T-helper 17 cell (primary cell): ENCODE data around the gene ADCY4. TPM values are rescaled to one million over a fixed set of nuclear protein-coding genes. Genes with fewer than 3 reads are reported as not detected.

ENCODE experiments used
- ATAC-seq: fragments of 150-1000 bp; cut with Tn5 transposase; 2 replicates; pipeline ENCODE4 v1.10.0; 2021; ENCODE audit warnings: mild to moderate bottlenecking, moderate library complexity
- DNase-seq, 3 donors: peaks; one replicate each; pipeline versions ENCODE4 v3.0.0 to v3.0.0-alpha.2; 2020 to 2021
- H3K9me3 ChIP-seq: one replicate; pipeline ENCODE4 v1.7.0; 2013; ENCODE audit warnings: low read length, mild to moderate bottlenecking; ENCODE audit not compliant: control insufficient read depth, poor library complexity, severe bottlenecking
- H3K27ac Mint-ChIP-seq: one replicate; pipeline ENCODE4 v1.8.0; 2022; ENCODE audit warnings: mild to moderate bottlenecking, moderate library complexity, mixed read lengths
- H3K27me3 Mint-ChIP-seq: one replicate; pipeline ENCODE4 v1.8.0; 2022; ENCODE audit warnings: mixed read lengths
- H3K36me3 Mint-ChIP-seq: one replicate; pipeline ENCODE4 v1.8.0; 2022; ENCODE audit warnings: low read depth, mixed read lengths
- H3K4me1 Mint-ChIP-seq: one replicate; pipeline ENCODE4 v1.8.0; 2022; ENCODE audit warnings: mild to moderate bottlenecking, mixed read lengths
- H3K4me3 Mint-ChIP-seq: one replicate; pipeline ENCODE4 v1.8.0; 2022; ENCODE audit warnings: mild to moderate bottlenecking, moderate library complexity, mixed read lengths
- total RNA-seq, 4 donors: library from RNA in 2 of 4; stranded (reverse) in 2 of 4; gene quantifications; one replicate each; pipeline ENCODE4 v1.2.3 and lab custom pipeline; 2022 to 2026

Gene ADCY4
- total RNA-seq, 2 donors from 2014 or later = 5.4 to 7.9 TPM

GRCh38 chr14:24285351-24285750, 49.5 kb downstream of the ADCY4 start:
- no peaks in the 10 kb centered on the region for H3K27me3 Mint-ChIP-seq
- peaks cover 14% of the 10 kb centered on the region for H3K4me1 Mint-ChIP-seq
- H3K27ac Mint-ChIP-seq = no peak overlapping the region
- H3K36me3 Mint-ChIP-seq = no peaks in the 10 kb centered on the region
- no peak for DNase-seq
- H3K4me3 Mint-ChIP-seq = no peak overlapping the region
- H3K9me3 ChIP-seq = no peaks in the 10 kb centered on the region
- no peak for ATAC-seq

DNA sequence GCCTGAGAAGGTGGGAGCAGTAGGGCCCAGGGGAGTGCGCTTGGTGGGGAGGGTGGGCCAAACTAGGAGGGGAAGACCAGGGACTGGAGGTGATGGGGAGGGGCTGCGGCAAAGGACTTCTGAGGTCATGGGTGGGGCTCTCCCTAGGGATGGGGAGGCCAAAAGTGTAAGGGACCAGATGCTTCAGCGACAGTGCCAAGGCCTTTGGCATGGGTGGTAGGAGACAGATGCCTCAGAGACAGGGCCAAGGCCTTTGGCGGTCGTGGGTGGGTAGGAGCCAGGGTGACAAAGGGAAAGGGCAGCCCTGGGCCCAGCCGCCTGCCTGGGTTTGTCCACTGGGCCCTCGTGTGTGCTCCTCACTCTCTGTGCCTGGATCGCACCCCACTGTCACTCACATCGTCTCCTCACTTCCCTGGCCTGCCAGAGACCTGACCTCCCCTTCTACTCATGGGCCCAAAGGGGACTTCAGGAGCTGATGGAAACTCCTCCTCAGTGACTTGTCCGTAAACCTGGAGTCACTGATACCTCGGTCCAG, 50.3 kb downstream of the ADCY4 start:
- H3K4me1 Mint-ChIP-seq = peaks cover 17% of the 10 kb centered on the region
- H3K27ac Mint-ChIP-seq = no peak overlapping the region
- no peak overlapping the region for H3K4me3 Mint-ChIP-seq
- no peaks in the 10 kb centered on the region for H3K36me3 Mint-ChIP-seq
- ATAC-seq = no peak
- no peaks in the 10 kb centered on the region for H3K27me3 Mint-ChIP-seq
- no peaks in the 10 kb centered on the region for H3K9me3 ChIP-seq
- DNase-seq = no peak

DNA sequence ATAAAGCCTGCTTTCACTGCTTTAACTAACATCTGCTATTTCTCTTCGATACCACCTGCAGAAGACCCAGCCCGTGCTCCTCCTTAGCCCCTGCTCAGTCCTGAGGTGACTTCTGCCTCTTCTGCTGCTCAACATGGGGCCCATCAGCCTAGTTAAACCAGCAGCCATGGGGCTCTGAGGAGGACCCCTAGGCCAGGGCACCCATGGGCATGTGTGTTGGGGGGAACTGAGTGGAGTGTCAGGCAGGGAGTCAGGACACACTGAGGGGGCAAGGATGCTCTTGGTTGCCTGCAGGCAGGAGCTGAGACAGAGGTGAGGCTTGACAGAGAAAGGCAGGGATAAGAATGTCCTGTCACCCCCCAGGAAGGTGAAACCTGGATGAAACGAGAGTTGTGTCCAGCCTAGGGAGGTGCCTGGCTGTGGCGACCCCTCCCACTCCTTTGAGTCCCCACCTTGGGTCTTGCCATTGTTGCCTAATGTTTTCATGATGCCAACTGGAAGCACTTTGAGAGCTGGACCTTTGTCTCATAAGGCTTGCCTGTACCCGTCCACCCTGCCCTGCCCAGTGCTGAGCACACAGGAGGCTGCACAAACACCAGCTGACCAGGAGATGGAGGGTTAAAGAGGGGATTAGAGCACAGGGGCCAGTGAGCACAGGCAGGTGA, 50.9 kb downstream of the ADCY4 start:
- no peaks in the 10 kb centered on the region for H3K27me3 Mint-ChIP-seq
- no peaks in the 10 kb centered on the region for H3K9me3 ChIP-seq
- H3K36me3 Mint-ChIP-seq = no peaks in the 10 kb centered on the region
- DNase-seq (no peak), ATAC-seq (no peak)
- no peak overlapping the region for H3K4me3 Mint-ChIP-seq
- peaks cover 22% of the 10 kb centered on the region for H3K4me1 Mint-ChIP-seq
- peak overlapping the region; percentile 19 for H3K27ac Mint-ChIP-seq

- H3K36me3 Mint-ChIP-seq = no peaks in the 10 kb centered on the region
- DNase-seq = no peak
- H3K4me3 Mint-ChIP-seq = no peak overlapping the region
- no peaks in the 10 kb centered on the region for H3K27me3 Mint-ChIP-seq
- peaks cover 32% of the 10 kb centered on the region for H3K4me1 Mint-ChIP-seq
- H3K9me3 ChIP-seq = no peaks in the 10 kb centered on the region
- H3K27ac Mint-ChIP-seq = no peak overlapping the region
- no peak for ATAC-seq
These were observed 52.1 kb downstream of the ADCY4 start for GRCh38 chr14:24282736-24283135.

GRCh38 chr14:24281636-24282035, 53.2 kb downstream of the ADCY4 start:
- H3K27ac Mint-ChIP-seq = peak overlapping the region; percentile 96
- H3K9me3 ChIP-seq = no peaks in the 10 kb centered on the region
- H3K36me3 Mint-ChIP-seq = no peaks in the 10 kb centered on the region
- DNase-seq (no peak), ATAC-seq (no peak)
- peaks cover 35% of the 10 kb centered on the region for H3K4me1 Mint-ChIP-seq
- no peak overlapping the region for H3K4me3 Mint-ChIP-seq
- H3K27me3 Mint-ChIP-seq = no peaks in the 10 kb centered on the region

- Mint-ChIP-seq H3K36me3 (no peaks in the 10 kb centered on the region), H3K27ac (peak overlapping the region; percentile 96), H3K4me1 (peaks cover 33% of the 10 kb centered on the region), H3K4me3 (no peak overlapping the region), H3K27me3 (no peaks in the 10 kb centered on the region)
- DNase-seq (no peak), ATAC-seq (no peak)
- no peaks in the 10 kb centered on the region for H3K9me3 ChIP-seq
These were observed 53.9 kb downstream of the ADCY4 start for GRCh38 chr14:24280797-24281460.

DNA sequence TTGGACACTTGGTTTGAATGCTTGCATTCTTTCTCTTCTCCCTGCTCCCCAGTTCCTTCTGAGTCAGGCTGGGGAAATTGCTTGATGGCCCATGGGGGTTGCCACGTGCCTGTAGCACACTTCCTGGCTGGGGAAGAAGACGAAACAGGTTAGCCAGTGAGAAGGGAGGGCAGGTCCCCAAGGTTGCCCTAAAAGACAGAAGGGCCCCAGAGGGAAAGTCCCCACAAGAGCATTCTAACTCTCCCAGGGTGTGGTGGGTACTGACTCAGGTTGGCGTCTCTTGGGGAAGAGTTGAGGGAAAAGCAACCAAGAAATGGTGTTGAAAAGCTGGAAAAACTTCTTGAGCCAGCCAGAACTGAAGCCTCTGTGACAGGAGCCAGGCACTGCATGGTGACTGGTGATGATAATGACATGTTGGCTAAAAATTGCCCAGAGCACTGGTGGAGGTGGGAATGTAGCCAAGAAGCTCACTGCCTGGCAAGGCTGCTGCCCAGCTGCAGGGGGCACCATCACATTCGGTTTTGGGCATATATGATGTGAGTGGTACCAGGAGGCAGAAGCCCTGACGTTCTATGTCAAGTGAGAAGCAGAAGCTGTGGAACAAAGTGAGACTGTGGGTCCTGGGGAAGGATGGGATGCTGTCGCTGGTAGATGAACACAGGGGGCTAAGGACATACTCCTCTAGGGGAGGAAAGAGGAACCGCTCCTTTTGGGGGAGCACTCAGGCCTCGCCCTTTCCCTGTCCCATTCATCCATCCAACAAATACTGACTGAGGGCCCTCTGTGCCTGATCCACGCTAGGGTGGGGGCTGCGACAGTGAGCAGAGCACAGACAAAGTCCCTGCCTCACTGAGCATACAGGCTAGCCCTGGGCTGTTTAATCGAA, 55.3 kb downstream of the ADCY4 start:
- H3K4me3 Mint-ChIP-seq = peak overlapping the region; percentile 39
- H3K27ac Mint-ChIP-seq = peak overlapping the region; percentile 96
- no peaks in the 10 kb centered on the region for H3K9me3 ChIP-seq
- H3K27me3 Mint-ChIP-seq = no peaks in the 10 kb centered on the region
- no peaks in the 10 kb centered on the region for H3K36me3 Mint-ChIP-seq
- ATAC-seq (peak; percentile 96), DNase-seq (peak in 2 of 3 donors; percentile 43 to 46)
- peaks cover 35% of the 10 kb centered on the region for H3K4me1 Mint-ChIP-seq

- Mint-ChIP-seq H3K27ac (peak overlapping the region; percentile 96), H3K36me3 (no peaks in the 10 kb centered on the region), H3K4me1 (peaks cover 40% of the 10 kb centered on the region), H3K27me3 (no peaks in the 10 kb centered on the region), H3K4me3 (no peak overlapping the region)
- no peaks in the 10 kb centered on the region for H3K9me3 ChIP-seq
- DNase-seq (no peak), ATAC-seq (no peak)
These were observed 56.4 kb downstream of the ADCY4 start for GRCh38 chr14:24278424-24278823.

DNA sequence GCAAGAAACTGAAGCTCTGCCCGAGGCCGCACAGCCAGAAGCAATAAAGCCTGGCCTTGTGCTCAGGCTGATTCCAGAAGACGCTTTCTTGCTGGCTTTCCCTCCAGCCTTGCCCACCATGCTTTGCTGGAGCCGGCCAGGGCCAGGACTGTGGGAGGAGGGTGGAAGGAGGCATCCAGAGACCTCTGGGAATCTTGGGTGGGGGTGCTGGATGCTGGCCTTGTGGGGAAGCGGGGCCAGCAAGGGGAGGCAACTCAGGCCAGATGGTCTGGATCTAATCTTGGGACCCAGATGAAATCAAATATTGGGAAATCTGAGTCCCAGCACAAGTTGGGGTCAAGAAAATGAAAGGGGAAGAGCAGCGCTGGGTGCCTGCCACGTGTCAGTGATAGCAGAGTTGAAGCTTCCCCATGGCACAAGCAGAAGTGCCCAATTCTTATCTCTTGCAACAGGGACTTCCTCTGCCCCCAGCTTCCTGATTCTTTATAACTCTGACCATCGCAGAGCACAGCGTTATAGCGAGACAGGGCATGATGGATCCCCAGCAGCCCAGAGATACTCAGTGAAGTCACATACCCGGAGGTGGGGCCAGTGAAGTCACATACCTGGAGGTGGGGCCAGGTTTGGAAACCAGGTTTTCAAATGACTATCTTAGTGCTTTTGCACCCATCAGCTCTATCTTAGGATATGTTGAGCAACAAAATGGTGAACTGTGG, 57.1 kb downstream of the ADCY4 start:
- H3K4me1 Mint-ChIP-seq = peaks cover 43% of the 10 kb centered on the region
- no peak overlapping the region for H3K4me3 Mint-ChIP-seq
- DNase-seq (no peak), ATAC-seq (no peak)
- H3K27me3 Mint-ChIP-seq = no peaks in the 10 kb centered on the region
- no peaks in the 10 kb centered on the region for H3K36me3 Mint-ChIP-seq
- peak overlapping the region; percentile 96 for H3K27ac Mint-ChIP-seq
- no peaks in the 10 kb centered on the region for H3K9me3 ChIP-seq

- Mint-ChIP-seq H3K27ac (peak overlapping the region; percentile 96), H3K27me3 (no peaks in the 10 kb centered on the region), H3K4me3 (no peak overlapping the region), H3K4me1 (peaks cover 50% of the 10 kb centered on the region), H3K36me3 (no peaks in the 10 kb centered on the region)
- no peak for DNase-seq
- no peaks in the 10 kb centered on the region for H3K9me3 ChIP-seq
- ATAC-seq = no peak
These were observed 57.8 kb downstream of the ADCY4 start for GRCh38 chr14:24277071-24277470.

- ATAC-seq = peak; percentile 22
- no peaks in the 10 kb centered on the region for H3K9me3 ChIP-seq
- Mint-ChIP-seq H3K36me3 (no peaks in the 10 kb centered on the region), H3K4me3 (peak overlapping the region; percentile 53), H3K27me3 (no peaks in the 10 kb centered on the region), H3K27ac (peak overlapping the region; percentile 98), H3K4me1 (peaks cover 44% of the 10 kb centered on the region)
- no peak for DNase-seq
These were observed 60.7 kb downstream of the ADCY4 start for GRCh38 chr14:24274101-24274543.

DNA sequence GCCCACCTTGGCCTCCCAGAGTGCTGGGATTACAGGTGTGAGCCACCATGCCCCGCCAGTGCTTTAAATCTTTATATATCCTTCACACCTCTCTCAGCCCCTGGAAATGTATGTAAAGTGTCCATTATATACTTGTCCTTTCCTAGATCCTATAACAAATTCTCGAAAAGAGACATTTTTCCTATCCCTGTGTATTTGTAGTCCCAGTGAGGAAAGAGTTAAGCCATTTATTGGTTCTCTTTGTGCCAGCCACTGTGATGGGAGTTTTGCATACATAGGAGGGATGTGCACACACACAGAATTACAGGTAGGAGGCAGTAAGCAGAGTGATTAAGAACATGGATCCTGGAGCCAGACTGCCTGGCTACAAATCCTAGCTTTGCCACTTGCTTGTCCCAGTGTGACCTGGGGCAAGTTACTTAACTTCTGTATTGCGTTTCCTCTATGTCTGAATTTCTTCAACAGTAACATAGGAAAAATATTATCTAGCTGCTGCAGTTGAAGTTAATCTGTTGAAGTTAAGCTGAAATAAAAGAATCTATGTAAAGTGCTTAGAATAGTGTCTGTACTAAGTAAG, 61.4 kb downstream of the ADCY4 start:
- no peak overlapping the region for H3K4me3 Mint-ChIP-seq
- no peak for DNase-seq
- peak overlapping the region; percentile 98 for H3K27ac Mint-ChIP-seq
- no peaks in the 10 kb centered on the region for H3K9me3 ChIP-seq
- no peaks in the 10 kb centered on the region for H3K27me3 Mint-ChIP-seq
- H3K36me3 Mint-ChIP-seq = no peaks in the 10 kb centered on the region
- no peak for ATAC-seq
- H3K4me1 Mint-ChIP-seq = peaks cover 40% of the 10 kb centered on the region
